Neuronal stem cell (in vitro differentiated cells): ENCODE results near the gene AAMP.

ENCODE experiments used
- DNase-seq: peaks from one replicate; pipeline ENCODE4 v3.0.0-alpha.2; 2013; ENCODE audit warnings: low spot score
- H2AFZ ChIP-seq: one replicate; pipeline ENCODE4 v1.6.1; 2013; ENCODE audit warnings: mild to moderate bottlenecking, low read length, inconsistent platforms
- H2AK5ac ChIP-seq: 2 replicates; pipeline ENCODE4 v1.6.1; 2013; ENCODE audit warnings: low read depth, mild to moderate bottlenecking, inconsistent platforms, low read length, moderate library complexity, mixed read lengths
- H2BK120ac ChIP-seq: 2 replicates; pipeline ENCODE4 v1.6.1; 2013; ENCODE audit warnings: low read depth, mild to moderate bottlenecking, inconsistent platforms, low read length, moderate library complexity, mixed read lengths
- H2BK12ac ChIP-seq: one replicate; pipeline ENCODE4 v1.6.1; 2013; ENCODE audit warnings: low read length, inconsistent platforms
- H2BK15ac ChIP-seq: 2 replicates; pipeline ENCODE4 v1.6.1; 2013; ENCODE audit warnings: mild to moderate bottlenecking, low read length, inconsistent platforms, mixed read lengths
- H2BK5ac ChIP-seq: one replicate; pipeline ENCODE4 v1.6.1; 2013; ENCODE audit warnings: inconsistent platforms, mild to moderate bottlenecking, low read length, moderate library complexity
- H3K14ac ChIP-seq: one replicate; pipeline ENCODE4 v1.6.1; 2013; ENCODE audit warnings: low read length, inconsistent platforms
- H3K18ac ChIP-seq: 2 replicates; pipeline ENCODE4 v1.6.1; 2013; ENCODE audit warnings: low read length, inconsistent platforms
- H3K23ac ChIP-seq: 2 replicates; pipeline ENCODE4 v1.6.1; 2013; ENCODE audit warnings: low read depth, mild to moderate bottlenecking, mixed read lengths, low read length, inconsistent platforms; ENCODE audit not compliant: poor library complexity
- H3K27ac ChIP-seq: replicated peaks from 3 replicates; pipeline ENCODE4 v1.5.1; 2013; ENCODE audit warnings: low read length, inconsistent platforms
- H3K27me3 ChIP-seq, 3 experiments: 2 replicates each; pipeline ENCODE4 v1.6.1; 2013; ENCODE audit warnings: low read length in 3 of 3, mild to moderate bottlenecking in 2 of 3, inconsistent platforms in 1 of 3, low read depth in 1 of 3, mixed read lengths in 1 of 3, moderate library complexity in 1 of 3; ENCODE audit not compliant: control insufficient read depth in 3 of 3, insufficient read depth in 3 of 3
- H3K36me3 ChIP-seq, 2 donors: replicated peaks in 1 of 2; 2 replicates each; pipeline ENCODE4 v1.6.1; 2013; ENCODE audit warnings: low read length in 2 of 2; ENCODE audit not compliant: control insufficient read depth in 2 of 2, insufficient read depth in 2 of 2
- H3K4ac ChIP-seq: 2 replicates; pipeline ENCODE4 v1.6.1; 2013; ENCODE audit warnings: inconsistent platforms, mild to moderate bottlenecking, low read length, moderate library complexity
- H3K4me1 ChIP-seq, 2 donors: 1 replicate in 1 of 2; 2 replicates in 1 of 2; pipeline ENCODE4 v1.6.1; 2013; ENCODE audit warnings: low read length in 2 of 2, low read depth in 1 of 2; ENCODE audit not compliant: control insufficient read depth in 2 of 2, insufficient read depth in 1 of 2
- H3K4me2 ChIP-seq: one replicate; pipeline ENCODE4 v1.6.1; 2013; ENCODE audit warnings: mild to moderate bottlenecking, low read length, inconsistent platforms; ENCODE audit not compliant: insufficient read depth, poor library complexity, severe bottlenecking
- H3K4me3 ChIP-seq, 2 donors: 2 replicates each; pipeline ENCODE4 v1.5.1; 2013; ENCODE audit warnings: low read length in 2 of 2, mild to moderate bottlenecking in 2 of 2, inconsistent platforms in 1 of 2, moderate library complexity in 1 of 2
- H3K79me1 ChIP-seq: one replicate; pipeline ENCODE4 v1.6.1; 2013; ENCODE audit warnings: low read depth, mild to moderate bottlenecking, inconsistent platforms, low read length, moderate library complexity
- H3K9ac ChIP-seq: one replicate; pipeline ENCODE4 v1.6.1; 2013; ENCODE audit warnings: mild to moderate bottlenecking, low read depth, low read length, inconsistent platforms; ENCODE audit not compliant: poor library complexity
- H3K9me3 ChIP-seq, 2 donors: replicated peaks in 1 of 2; 2 replicates each; pipeline versions ENCODE3 to v1.6.1; 2013; ENCODE audit warnings: low read length in 2 of 2, mild to moderate bottlenecking in 2 of 2, inconsistent platforms in 1 of 2, low read depth in 1 of 2, mixed read lengths in 1 of 2, moderate library complexity in 1 of 2; ENCODE audit not compliant: control insufficient read depth in 2 of 2, insufficient read depth in 1 of 2
- H4K8ac ChIP-seq: one replicate; pipeline ENCODE4 v1.6.1; 2013; ENCODE audit warnings: low read depth, mild to moderate bottlenecking, inconsistent platforms, low read length, moderate library complexity
- H4K91ac ChIP-seq: one replicate; pipeline ENCODE4 v1.6.1; 2013; ENCODE audit warnings: low read length, low read depth, mild to moderate bottlenecking, inconsistent platforms; ENCODE audit not compliant: poor library complexity
- WGBS, 2 donors: extraction: QIAGEN DNeasy Blood & Tissue Kit; methylation state at CpG; one replicate each; pipeline ENCODE4 v1.1.7; 2013; ENCODE audit warnings: missing lambda C conversion rate in 2 of 2, mixed read lengths in 1 of 2; ENCODE audit not compliant: insufficient read length in 2 of 2, insufficient replicate concordance in 1 of 2; ENCODE audit errors: extremely low coverage in 2 of 2; 5-methylcytosine and 5-hydroxymethylcytosine counted together

AAMP gene

DNA sequence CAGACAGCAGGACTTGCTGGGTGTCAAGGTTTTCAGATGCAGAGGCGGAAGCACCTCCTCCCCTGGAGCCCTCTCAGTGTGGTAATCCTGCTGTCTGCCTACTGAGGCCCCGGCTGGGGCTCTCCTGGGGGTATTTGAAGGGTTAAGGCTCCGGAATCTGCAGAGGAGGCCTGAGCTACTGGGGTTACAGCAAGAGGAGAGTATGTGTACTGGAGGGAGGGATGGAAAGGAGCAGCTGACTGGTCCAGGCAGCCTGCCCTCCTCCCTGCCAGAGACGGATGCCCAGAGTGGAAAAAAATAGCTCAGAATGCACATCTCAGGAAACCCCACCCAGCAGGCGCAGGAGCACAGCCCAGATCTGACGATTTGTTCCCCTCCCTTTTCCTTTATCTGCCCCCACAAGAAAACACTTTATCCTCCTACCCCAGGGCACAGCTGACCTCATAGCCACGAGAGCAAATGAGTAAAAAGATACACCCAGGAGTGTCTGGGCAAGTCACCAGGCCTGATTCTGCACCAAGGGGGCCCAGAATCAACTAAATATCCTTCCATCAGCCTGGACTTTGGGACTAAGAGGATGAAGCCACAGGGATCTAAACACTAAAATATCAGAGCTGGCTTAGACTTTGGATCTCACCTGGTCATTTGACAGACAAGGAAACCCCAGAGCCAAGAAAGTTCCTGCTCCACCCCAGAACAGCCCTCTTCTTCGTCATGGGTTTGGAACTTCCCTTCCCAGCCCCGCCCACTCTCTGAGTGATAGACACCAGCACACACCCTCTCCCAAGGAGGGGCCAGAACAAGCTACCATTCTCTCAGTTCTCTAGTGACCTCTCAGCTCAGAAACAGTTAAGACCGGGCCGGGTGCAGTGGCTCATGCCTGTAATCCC, 16.9 kb upstream of the AAMP start:
- Histone ChIP-seq H3K27ac (no peak overlapping the region), H3K14ac (no peak overlapping the region), H3K9me3 (peaks cover 0 to under 1% of the 10 kb centered on the region in 2 donors), H2BK15ac (no peak overlapping the region), H3K18ac (peak overlapping the region; percentile 18), H3K4ac (no peak overlapping the region), H3K9ac (no peak overlapping the region), H4K91ac (no peak overlapping the region), H3K79me1 (no peaks in the 10 kb centered on the region), H2AK5ac (no peak overlapping the region), H3K27me3 (peaks cover 0 to 13% (median 0%) of the 10 kb centered on the region in 3 experiments), H2BK120ac (no peak overlapping the region), H3K36me3 (no peaks in the 10 kb centered on the region), H2BK5ac (no peak overlapping the region), H3K4me3 (peak overlapping the region in 1 of 2 donors; percentile 19), H2BK12ac (no peak overlapping the region), H2AFZ (peak overlapping the region; percentile 82), H3K4me2 (no peak overlapping the region), H4K8ac (no peak overlapping the region), H3K4me1 (peaks cover 8 to 20% of the 10 kb centered on the region in 2 donors), H3K23ac (no peak overlapping the region)
- peak; percentile 46 for DNase-seq
- WGBS, 2 donors = no CpG with 5 or more reads among the region's 11 CpGs

GRCh38 chr2:218285604-218286003, 15.7 kb upstream of the AAMP start:
- no peak overlapping the region for H2BK12ac ChIP-seq
- H3K9ac ChIP-seq = no peak overlapping the region
- no peak overlapping the region for H3K27ac ChIP-seq
- peaks cover 0 to under 1% (median 0%) of the 10 kb centered on the region in 3 experiments for H3K27me3 ChIP-seq
- no peak overlapping the region for H2BK15ac ChIP-seq
- no peaks in the 10 kb centered on the region for H3K79me1 ChIP-seq
- no peak overlapping the region for H3K4ac ChIP-seq
- H2BK120ac ChIP-seq = no peak overlapping the region
- H3K4me3 ChIP-seq = no peak overlapping the region
- H2AK5ac ChIP-seq = peak overlapping the region; percentile 12
- peak overlapping the region; percentile 6 for H3K18ac ChIP-seq
- WGBS, 2 donors = no CpG with 5 or more reads among the region's 6 CpGs
- H3K9me3 ChIP-seq = no peaks in the 10 kb centered on the region
- no peak overlapping the region for H4K91ac ChIP-seq
- no peak overlapping the region for H3K4me2 ChIP-seq
- no peak overlapping the region for H2AFZ ChIP-seq
- no peak for DNase-seq
- peak overlapping the region; percentile 1 for H3K23ac ChIP-seq
- peaks cover 8 to 23% of the 10 kb centered on the region in 2 donors for H3K4me1 ChIP-seq
- H4K8ac ChIP-seq = no peak overlapping the region
- no peak overlapping the region for H3K14ac ChIP-seq
- no peaks in the 10 kb centered on the region for H3K36me3 ChIP-seq
- no peak overlapping the region for H2BK5ac ChIP-seq

GRCh38 chr2:218284106-218284811, 14.3 kb upstream of the AAMP start:
- Histone ChIP-seq H3K79me1 (no peaks in the 10 kb centered on the region), H3K36me3 (no peaks in the 10 kb centered on the region), H3K27ac (no peak overlapping the region), H2BK120ac (no peak overlapping the region), H3K4me1 (peaks cover 3 to 15% of the 10 kb centered on the region in 2 donors), H3K4me3 (no peak overlapping the region), H3K4me2 (no peak overlapping the region), H2AFZ (no peak overlapping the region), H3K14ac (no peak overlapping the region), H3K18ac (peak overlapping the region; percentile 41), H2BK15ac (no peak overlapping the region), H2AK5ac (no peak overlapping the region), H3K27me3 (no peaks in the 10 kb centered on the region), H4K8ac (no peak overlapping the region), H4K91ac (no peak overlapping the region), H3K9me3 (no peaks in the 10 kb centered on the region), H2BK12ac (peak overlapping the region; percentile 30), H3K4ac (no peak overlapping the region), H2BK5ac (no peak overlapping the region), H3K9ac (peak overlapping the region; percentile 63), H3K23ac (no peak overlapping the region)
- WGBS, 2 donors = no CpG with 5 or more reads among the region's 16 CpGs
- no peak for DNase-seq
